ENCODE results near the gene SAMD5.

Gene SAMD5

DNA sequence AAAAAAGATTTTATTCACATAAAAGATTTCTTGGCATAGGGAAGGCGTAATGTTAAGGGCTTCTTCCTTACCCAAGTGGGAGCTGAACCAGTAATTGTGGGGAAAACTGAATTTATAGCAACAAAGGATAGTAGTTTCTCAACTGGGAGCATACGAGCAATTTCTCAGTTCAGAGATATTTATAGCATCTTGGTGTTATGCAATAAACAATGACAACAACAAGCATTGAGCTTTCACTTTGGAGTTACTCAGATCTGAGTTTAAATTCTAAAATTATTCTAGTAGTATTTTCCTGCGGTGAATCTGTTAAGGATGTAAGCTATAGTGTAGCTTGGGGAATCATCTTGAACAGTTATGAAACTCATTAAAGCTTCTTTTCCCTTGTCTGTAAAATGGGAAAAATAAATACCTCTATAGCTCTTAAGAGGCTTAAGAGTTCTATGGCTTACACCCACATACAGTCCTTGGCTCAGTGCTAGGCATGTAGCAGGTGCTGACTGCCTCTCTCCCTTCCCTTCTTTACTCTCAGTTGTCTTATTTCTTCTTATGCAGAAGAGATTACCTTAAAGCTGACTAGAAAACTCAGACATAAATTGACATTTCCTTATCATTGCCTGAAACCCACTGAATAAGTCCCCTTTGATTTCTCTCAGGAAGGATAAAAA is 58.8 kb downstream of the SAMD5 start:
- DNase-seq (ENCODE audit: low spot score): no peak
- ChIA-PET CTCF (interaction anchor here (1.0 kb wide), 1 partner anchor 31 kb away, joined by 3 read pairs; no protein-coding TSS in a partner anchor), POLR2A (ENCODE audit: low non-redundant PET) (no interaction called here)
- TF ChIP-seq, protein P1, sequence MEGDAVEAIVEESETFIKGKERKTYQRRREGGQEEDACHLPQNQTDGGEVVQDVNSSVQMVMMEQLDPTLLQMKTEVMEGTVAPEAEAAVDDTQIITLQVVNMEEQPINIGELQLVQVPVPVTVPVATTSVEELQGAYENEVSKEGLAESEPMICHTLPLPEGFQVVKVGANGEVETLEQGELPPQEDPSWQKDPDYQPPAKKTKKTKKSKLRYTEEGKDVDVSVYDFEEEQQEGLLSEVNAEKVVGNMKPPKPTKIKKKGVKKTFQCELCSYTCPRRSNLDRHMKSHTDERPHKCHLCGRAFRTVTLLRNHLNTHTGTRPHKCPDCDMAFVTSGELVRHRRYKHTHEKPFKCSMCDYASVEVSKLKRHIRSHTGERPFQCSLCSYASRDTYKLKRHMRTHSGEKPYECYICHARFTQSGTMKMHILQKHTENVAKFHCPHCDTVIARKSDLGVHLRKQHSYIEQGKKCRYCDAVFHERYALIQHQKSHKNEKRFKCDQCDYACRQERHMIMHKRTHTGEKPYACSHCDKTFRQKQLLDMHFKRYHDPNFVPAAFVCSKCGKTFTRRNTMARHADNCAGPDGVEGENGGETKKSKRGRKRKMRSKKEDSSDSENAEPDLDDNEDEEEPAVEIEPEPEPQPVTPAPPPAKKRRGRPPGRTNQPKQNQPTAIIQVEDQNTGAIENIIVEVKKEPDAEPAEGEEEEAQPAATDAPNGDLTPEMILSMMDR (conservative IDR thresholded peaks at IDR 0.05; ENCODE audit: low read depth): no peak
- no peak overlapping the region for H3K27ac ChIP-seq

DNA sequence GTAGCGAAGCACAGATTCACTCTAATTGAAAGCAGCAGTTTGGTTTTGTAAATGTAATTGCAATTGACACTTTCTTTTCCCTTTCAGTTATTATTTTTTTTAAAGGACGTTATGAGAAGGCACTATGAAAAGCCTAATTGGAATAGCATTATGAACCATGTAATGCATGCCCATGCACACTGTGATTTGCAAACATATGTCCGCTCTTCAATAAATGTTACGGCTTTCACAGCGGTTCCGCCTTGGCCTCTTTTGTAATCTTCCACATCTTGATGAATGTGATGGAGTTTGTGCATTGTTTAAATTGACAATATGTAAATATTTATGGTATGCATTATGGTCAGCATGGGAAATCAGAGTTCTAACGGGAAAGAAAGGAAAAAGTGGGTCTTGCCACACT is 61.3 kb downstream of the SAMD5 start:
- POLR2A ChIA-PET (ENCODE audit: low non-redundant PET): no interaction called here
- DNase-seq (ENCODE audit: low spot score): no peak
- no peak overlapping the region for H3K27ac ChIP-seq
- TF ChIP-seq, protein P1 (conservative IDR thresholded peaks at IDR 0.05; ENCODE audit: low read depth): no peak
- CTCF ChIA-PET: no interaction called here

DNA sequence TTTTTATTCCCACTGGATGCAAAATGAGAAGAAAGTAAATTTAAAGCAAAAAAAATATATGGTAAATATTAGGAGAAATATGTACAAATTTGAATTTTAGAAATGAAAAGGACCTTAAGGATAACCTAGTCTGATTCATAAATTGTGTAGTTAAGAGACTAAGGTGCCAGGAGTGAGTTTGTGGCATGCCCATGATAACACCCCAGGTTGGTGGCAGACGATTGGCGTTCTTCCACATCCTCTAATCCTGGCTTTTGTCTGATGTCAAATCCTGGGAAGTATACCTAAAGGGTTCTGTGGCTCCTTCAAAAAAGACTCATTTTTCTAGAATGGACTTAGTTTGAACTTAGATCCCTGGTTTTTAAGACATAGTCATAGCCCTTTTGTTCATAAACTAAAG is 62.2 kb downstream of the SAMD5 start:
- H3K27ac ChIP-seq: no peak overlapping the region
- ChIA-PET POLR2A (ENCODE audit: low non-redundant PET) (no interaction called here), CTCF (no interaction called here)
- DNase-seq (ENCODE audit: low spot score): no peak
- TF ChIP-seq, protein P1 (conservative IDR thresholded peaks at IDR 0.05; ENCODE audit: low read depth): no peak

DNA sequence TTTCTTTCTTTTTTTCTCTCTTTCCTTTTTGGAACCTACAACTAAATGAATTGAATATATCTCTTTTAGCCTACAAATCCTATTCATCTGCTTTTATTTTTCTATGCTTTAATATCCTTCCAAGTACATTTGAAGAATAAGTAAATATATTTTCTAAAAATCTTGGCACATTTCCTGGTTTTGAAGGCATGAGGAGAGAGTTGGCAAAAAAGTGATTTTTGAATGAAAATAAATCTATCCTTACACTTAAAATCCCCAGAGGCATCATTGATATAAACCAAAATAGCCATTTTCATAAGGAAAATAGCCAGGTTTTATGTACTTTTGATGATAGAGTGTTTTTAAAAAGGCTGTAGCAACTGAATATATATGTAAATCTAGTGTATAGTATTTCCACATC is 69.0 kb downstream of the SAMD5 start:
- DNase-seq (ENCODE audit: low spot score): no peak
- CTCF ChIA-PET: no interaction called here
- POLR2A ChIA-PET (ENCODE audit: low non-redundant PET): no interaction called here

DNA sequence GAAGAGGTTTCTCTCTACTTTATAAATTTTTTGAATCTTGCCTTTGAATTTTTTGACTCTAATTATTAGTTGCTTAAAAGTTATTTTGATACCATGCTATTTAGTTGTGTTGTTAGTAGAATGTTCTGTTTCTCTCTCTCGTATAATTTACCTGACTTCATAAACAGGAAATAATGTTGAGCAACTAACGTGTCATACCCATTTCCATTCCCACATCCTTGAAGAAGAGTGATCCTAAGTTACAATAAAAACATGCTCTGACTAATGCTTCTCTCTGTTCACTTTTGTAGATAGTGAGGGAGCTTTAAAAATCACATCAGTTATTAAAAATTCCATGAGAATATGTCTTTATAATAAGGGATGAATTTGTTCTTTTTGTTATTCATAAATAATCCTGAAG is 69.7 kb downstream of the SAMD5 start:
- TF ChIP-seq, protein P1 (conservative IDR thresholded peaks at IDR 0.05; ENCODE audit: low read depth): no peak
- DNase-seq (ENCODE audit: low spot score): no peak
- CTCF ChIA-PET: no interaction called here
- POLR2A ChIA-PET (ENCODE audit: low non-redundant PET): no interaction called here
- H3K27ac ChIP-seq: no peak overlapping the region

More for the DNA sequence above, 69.0 kb downstream of the SAMD5 start:
- TF ChIP-seq, protein P1 (conservative IDR thresholded peaks at IDR 0.05; ENCODE audit: low read depth): no peak
- H3K27ac ChIP-seq: no peak overlapping the region

DNA sequence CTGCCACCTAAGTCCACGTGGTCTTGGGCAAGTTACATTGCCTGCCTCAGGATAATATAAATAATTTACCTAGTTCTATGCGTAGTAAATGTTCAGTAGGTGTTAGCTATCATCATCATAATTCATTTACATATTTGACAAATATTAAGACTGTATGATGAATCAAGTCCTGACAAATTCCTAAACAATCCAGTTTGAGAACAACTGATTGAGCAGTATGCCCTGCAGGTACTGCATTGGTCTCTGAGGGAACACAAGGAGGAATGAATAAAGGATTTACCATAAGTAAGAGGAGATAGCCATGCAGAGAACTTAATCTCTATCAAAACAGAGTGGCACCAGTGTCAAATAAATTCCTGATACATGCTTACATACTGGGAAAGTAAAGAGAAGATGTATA is 70.4 kb downstream of the SAMD5 start:
- CTCF ChIA-PET: interaction anchor here (0.6 kb wide), 1 partner anchor 256 kb away, joined by 12 read pairs; no protein-coding TSS in a partner anchor
- POLR2A ChIA-PET (ENCODE audit: low non-redundant PET): no interaction called here
- DNase-seq (ENCODE audit: low spot score): no peak
- no peak overlapping the region for H3K27ac ChIP-seq
- TF ChIP-seq, protein P1 (conservative IDR thresholded peaks at IDR 0.05; ENCODE audit: low read depth): no peak

Data from RWPE1 (cell line).